ENCODE data around the gene P3H4.
"Not testable (repeated sequence)": the region's sequence is repeated elsewhere in the genome, so short reads cannot be mapped to it uniquely, and the experiment has no call there.

GRCh38 chr17:41776262-41776900, 35.4 kb downstream of the P3H4 start:
- TF ChIP-seq CTCF (conservative IDR thresholded peaks at IDR 0.05; ENCODE audit: low read depth, low read length); EZH2 (IDR thresholded peaks at IDR 0.05; ENCODE audit: low read length, unreplicated experiment); EZH2phosphoT487 (IDR thresholded peaks at IDR 0.05; ENCODE audit: borderline replicate concordance, low read length): not testable (repeated sequence)
